Measurements from ENCODE around the gene ADM. TPM values are rescaled to one million over a fixed set of nuclear protein-coding genes. Genes with fewer than 3 reads are reported as not detected.

ADM gene
- total RNA-seq, 2 experiments from 2014 or later, result 1.5 to 1.8 TPM

DNA sequence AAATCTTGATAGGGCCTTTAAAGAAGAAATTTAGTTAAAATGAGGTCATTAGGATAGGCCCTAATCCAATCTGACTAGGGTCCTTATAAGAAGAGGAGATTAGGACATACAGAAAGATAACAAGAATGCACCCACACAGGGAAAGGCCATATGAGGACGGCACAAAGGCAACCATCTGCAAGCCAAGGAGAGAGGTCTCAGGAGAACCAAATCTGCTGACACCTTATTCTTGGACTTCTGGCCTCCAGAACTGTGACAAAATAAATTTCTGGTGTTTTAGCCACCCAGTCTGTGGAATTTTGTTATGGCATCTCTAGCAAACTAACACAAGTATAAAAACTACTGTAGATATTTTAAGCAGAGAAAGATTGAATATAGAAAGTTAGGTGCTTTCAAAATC lies 28.6 kb downstream of the ADM start:
- Mint-ChIP-seq H3K27me3 (peaks cover 11% of the 10 kb centered on the region), H3K27ac (no peak overlapping the region), H3K4me3 (no peak overlapping the region), H3K4me1 (ENCODE audit: low read depth) (no peaks in the 10 kb centered on the region), H3K9me3 (no peaks in the 10 kb centered on the region), H3K36me3 (ENCODE audit: low read depth) (no peaks in the 10 kb centered on the region)
- ATAC-seq (ENCODE audit: poor library complexity), result no peak
- Histone ChIP-seq H3K9me3 (ENCODE audit: control insufficient read depth in 1 of 2, insufficient read depth in 1 of 2, low read length in 2 of 2) (no peaks in the 10 kb centered on the region), H3K4me1 (ENCODE audit: insufficient read depth, low read length) (no peaks in the 10 kb centered on the region), H3K4me3 (ENCODE audit: low read length) (no peak overlapping the region), H3K27ac (ENCODE audit: low read depth in 1 of 2, low read length in 2 of 2) (no peak overlapping the region), H3K36me3 (ENCODE audit: insufficient read depth, low read length) (no peaks in the 10 kb centered on the region), H3K27me3 (ENCODE audit: control insufficient read depth in 1 of 2, insufficient read depth in 2 of 2, low read length in 2 of 2) (peaks cover 0 to 6% of the 10 kb centered on the region in 2 experiments)
- intact Hi-C loops (cut with DNase I, micrococcal nuclease), result no loop called here
- CTCF ChIA-PET, result no interaction called here
- POLR2A ChIA-PET, result no interaction called here
- TF ChIP-seq, protein P1, sequence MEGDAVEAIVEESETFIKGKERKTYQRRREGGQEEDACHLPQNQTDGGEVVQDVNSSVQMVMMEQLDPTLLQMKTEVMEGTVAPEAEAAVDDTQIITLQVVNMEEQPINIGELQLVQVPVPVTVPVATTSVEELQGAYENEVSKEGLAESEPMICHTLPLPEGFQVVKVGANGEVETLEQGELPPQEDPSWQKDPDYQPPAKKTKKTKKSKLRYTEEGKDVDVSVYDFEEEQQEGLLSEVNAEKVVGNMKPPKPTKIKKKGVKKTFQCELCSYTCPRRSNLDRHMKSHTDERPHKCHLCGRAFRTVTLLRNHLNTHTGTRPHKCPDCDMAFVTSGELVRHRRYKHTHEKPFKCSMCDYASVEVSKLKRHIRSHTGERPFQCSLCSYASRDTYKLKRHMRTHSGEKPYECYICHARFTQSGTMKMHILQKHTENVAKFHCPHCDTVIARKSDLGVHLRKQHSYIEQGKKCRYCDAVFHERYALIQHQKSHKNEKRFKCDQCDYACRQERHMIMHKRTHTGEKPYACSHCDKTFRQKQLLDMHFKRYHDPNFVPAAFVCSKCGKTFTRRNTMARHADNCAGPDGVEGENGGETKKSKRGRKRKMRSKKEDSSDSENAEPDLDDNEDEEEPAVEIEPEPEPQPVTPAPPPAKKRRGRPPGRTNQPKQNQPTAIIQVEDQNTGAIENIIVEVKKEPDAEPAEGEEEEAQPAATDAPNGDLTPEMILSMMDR (IDR thresholded peaks at IDR 0.05), result no peak
- DNase-seq, result no peak

DNA sequence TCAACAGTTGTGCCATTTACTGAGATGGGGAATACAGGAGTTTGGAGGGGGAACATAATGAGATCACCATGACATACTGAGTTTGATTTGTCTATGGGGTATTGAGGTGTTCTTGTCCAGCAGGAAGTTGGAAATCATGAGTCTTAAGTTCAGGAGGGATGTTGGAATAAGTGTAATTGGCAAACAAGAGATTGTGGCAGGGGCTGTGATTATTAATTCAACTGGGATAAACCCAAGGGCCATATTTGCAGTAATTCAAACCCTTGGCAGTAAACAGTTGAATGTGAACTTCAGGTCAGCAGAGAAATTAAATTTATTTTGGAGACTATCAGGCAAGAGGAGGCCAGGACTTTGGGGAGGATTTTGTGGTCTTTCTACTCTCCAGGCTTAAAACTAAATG lies 33.4 kb downstream of the ADM start:
- ChIA-PET CTCF (no interaction called here), POLR2A (no interaction called here)
- TF ChIP-seq, protein P1 (IDR thresholded peaks at IDR 0.05), result no peak
- ATAC-seq (ENCODE audit: poor library complexity) (no peak), DNase-seq (no peak)
- Histone ChIP-seq H3K27me3 (ENCODE audit: control insufficient read depth in 1 of 2, insufficient read depth in 2 of 2, low read length in 2 of 2) (peaks cover 0 to 6% of the 10 kb centered on the region in 2 experiments), H3K36me3 (ENCODE audit: insufficient read depth, low read length) (no peaks in the 10 kb centered on the region), H3K4me3 (ENCODE audit: low read length) (no peak overlapping the region), H3K9me3 (ENCODE audit: control insufficient read depth in 1 of 2, insufficient read depth in 1 of 2, low read length in 2 of 2) (no peaks in the 10 kb centered on the region), H3K4me1 (ENCODE audit: insufficient read depth, low read length) (no peaks in the 10 kb centered on the region), H3K27ac (ENCODE audit: low read depth in 1 of 2, low read length in 2 of 2) (no peak overlapping the region)
- Mint-ChIP-seq H3K4me1 (ENCODE audit: low read depth) (no peaks in the 10 kb centered on the region), H3K9me3 (no peaks in the 10 kb centered on the region), H3K27ac (no peak overlapping the region), H3K27me3 (peaks cover 24% of the 10 kb centered on the region), H3K4me3 (no peak overlapping the region), H3K36me3 (ENCODE audit: low read depth) (no peaks in the 10 kb centered on the region)
- intact Hi-C loops (cut with DNase I, micrococcal nuclease), result no loop called here

DNA sequence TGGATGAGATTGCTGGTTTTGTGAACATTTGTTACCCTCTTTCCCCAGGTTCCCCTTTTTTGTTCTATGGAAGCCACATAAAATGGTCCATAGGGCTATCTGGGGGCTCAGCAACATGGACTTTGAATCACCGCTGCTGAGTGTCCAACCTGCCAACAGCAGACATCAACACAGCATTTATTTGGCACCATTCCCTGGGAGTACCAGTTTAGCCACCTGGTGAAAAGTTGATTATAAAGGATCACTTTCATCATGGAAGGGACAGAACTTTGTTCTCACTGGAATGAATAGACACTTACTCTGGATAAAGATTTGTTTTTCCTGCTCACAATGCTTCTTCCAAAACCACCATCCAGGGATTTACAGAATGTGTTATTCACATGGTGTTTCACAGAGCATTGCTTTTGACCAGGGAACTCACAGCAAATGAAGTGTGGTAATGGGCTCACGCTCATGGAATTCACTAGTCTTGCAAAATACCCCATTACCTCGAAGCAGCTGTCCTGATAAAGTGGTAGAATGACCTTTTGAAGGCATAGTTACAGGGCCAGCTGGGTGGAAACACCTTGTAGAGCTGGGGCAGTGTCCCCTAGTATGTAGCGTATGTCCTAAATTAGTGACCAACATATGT lies 43.9 kb downstream of the ADM start:
- Mint-ChIP-seq H3K27me3 (no peaks in the 10 kb centered on the region), H3K4me1 (ENCODE audit: low read depth) (no peaks in the 10 kb centered on the region), H3K36me3 (ENCODE audit: low read depth) (no peaks in the 10 kb centered on the region), H3K27ac (no peak overlapping the region), H3K4me3 (no peak overlapping the region), H3K9me3 (no peaks in the 10 kb centered on the region)
- H3K4me3 ChIP-seq (ENCODE audit: low read length), result no peak overlapping the region
- no peaks in the 10 kb centered on the region for H3K4me1 ChIP-seq (ENCODE audit: insufficient read depth, low read length)
- H3K27ac ChIP-seq (ENCODE audit: low read depth in 1 of 2, low read length in 2 of 2), result no peak overlapping the region
- no peaks in the 10 kb centered on the region for H3K36me3 ChIP-seq (ENCODE audit: insufficient read depth, low read length)
- H3K27me3 ChIP-seq (ENCODE audit: control insufficient read depth in 1 of 2, insufficient read depth in 2 of 2, low read length in 2 of 2), result no peaks in the 10 kb centered on the region
- no peaks in the 10 kb centered on the region for H3K9me3 ChIP-seq (ENCODE audit: control insufficient read depth in 1 of 2, insufficient read depth in 1 of 2, low read length in 2 of 2)
- no peak for ATAC-seq (ENCODE audit: poor library complexity)
- no peak for DNase-seq
- intact Hi-C loops (cut with DNase I, micrococcal nuclease), result no loop called here
- ChIA-PET POLR2A (no interaction called here), CTCF (no interaction called here)
- TF ChIP-seq, protein P1 (IDR thresholded peaks at IDR 0.05), result no peak
